AG09319 (cell line): ENCODE results near the gene ARHGAP15.

Experiments
- DNase-seq: peaks from one replicate; pipeline ENCODE4 v3.0.0-alpha.2; 2010; ENCODE audit warnings: low read depth; ENCODE audit errors: extremely low read depth
- CTCF ChIP-seq: IDR thresholded peaks from 2 replicates; pipeline ENCODE4 v1.5.1; 2011; ENCODE audit warnings: low read depth, mild to moderate bottlenecking, inconsistent platforms, low read length, moderate library complexity

The ARHGAP15 gene

GRCh38 chr2:143477714-143478443 is 348.7 kb downstream of the ARHGAP15 start:
- no peak for DNase-seq
- no peak for TF ChIP-seq CTCF

GRCh38 chr2:143480086-143480485 is 350.9 kb downstream of the ARHGAP15 start:
- TF ChIP-seq CTCF, result no peak
- no peak for DNase-seq

- TF ChIP-seq CTCF, result no peak
- DNase-seq, result no peak
Observed at GRCh38 chr2:143480601-143481236, 351.5 kb downstream of the ARHGAP15 start.

DNA sequence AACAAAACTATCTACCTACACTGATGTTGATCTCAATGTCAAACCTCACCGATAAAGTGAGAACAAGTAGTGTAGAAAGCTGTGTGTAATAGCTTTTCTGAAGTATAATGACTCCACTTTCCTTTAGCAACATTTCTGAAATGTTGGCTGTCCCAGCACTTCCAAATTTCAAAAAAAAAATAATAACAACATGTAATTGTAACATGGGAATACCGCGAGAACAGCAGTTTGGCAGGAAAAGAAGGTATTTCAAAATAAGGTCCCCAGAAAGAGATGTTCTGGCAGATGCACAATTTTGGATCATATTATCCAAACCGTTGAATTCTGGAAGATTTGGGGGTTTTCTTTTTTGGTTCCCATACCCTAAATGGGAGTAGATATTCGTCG is 352.0 kb downstream of the ARHGAP15 start:
- DNase-seq, result no peak
- TF ChIP-seq CTCF, result no peak

GRCh38 chr2:143481733-143482132 is 352.5 kb downstream of the ARHGAP15 start:
- TF ChIP-seq CTCF, result no peak
- DNase-seq, result no peak

DNA sequence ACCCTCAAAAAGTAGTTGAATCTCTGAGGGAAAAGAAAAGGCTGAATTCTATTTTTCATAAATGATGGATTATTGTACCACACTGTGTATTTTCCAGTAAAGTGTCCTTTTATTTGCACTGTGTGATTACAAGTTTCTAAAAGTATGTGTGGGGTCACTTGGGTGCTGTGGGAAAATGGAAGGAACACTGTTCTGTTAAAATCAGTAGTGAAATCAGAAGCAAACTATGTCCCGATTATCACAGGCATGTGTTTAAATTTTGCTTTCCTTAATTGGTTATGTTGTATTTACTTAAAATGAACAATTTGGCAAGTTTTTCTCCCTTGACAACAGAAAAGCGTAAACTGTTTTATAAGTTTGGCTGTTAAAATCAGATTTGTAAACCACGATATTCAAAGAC is 353.1 kb downstream of the ARHGAP15 start:
- DNase-seq, result no peak
- no peak for TF ChIP-seq CTCF

DNA sequence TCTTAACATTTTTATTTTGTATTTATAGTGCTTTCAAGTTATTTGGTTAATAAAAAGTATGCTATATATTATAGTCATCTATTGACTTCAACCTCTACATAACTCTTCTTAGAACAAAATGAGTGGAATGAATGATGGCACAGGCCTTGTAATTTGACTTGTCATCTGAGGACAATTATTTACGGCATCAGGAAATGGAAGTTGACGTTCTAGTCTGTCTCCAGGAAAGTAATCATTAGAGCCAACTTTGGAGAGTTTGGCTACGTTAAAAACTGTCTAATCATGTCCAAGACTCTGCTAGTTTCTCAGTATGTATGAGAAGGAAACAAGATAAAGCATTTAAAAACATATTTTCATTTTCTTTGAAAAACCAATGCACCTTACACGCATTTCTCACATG is 353.6 kb downstream of the ARHGAP15 start:
- no peak for DNase-seq
- TF ChIP-seq CTCF, result no peak
